NCI-H82 (cell line): Measurements from ENCODE around the gene FFAR1.

ENCODE experiments used
- DNase-seq: peaks from one replicate; lab custom pipeline; 2025; lab: John Stamatoyannopoulos, UW

FFAR1 gene

GRCh38 chr19:35347171-35347929 lies at the start of gene FFAR1:
FFAR1 (plus strand) TSS chr19:35347902; CDS start chr19:35351552, 3,650 bp downstream.
- DNase-seq = no peak

DNA sequence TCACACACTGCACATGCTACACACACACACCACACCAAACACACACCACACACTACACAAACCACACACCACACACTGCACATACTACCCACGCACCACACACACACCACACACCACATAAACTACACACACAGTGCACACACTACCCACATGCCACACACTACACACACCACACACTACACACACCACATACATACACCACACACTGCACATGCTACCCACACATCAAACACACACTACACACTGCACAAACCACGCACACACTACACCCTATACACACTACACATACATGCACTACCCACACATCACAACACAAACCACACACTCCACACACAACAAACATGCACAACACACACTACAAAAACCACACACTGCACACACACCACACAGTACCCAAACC lies 49.8 kb upstream of the FFAR1 start:
- DNase-seq = no peak

GRCh38 chr19:35298561-35298972 lies 49.1 kb upstream of the FFAR1 start:
- DNase-seq = no peak

- DNase-seq = peak; percentile 43
These were observed 48.0 kb upstream of the FFAR1 start for GRCh38 chr19:35299523-35300338.

- DNase-seq = no peak
These were observed 47.4 kb upstream of the FFAR1 start for GRCh38 chr19:35300339-35300649.

GRCh38 chr19:35301961-35302360 lies 45.7 kb upstream of the FFAR1 start:
- no peak for DNase-seq

DNA sequence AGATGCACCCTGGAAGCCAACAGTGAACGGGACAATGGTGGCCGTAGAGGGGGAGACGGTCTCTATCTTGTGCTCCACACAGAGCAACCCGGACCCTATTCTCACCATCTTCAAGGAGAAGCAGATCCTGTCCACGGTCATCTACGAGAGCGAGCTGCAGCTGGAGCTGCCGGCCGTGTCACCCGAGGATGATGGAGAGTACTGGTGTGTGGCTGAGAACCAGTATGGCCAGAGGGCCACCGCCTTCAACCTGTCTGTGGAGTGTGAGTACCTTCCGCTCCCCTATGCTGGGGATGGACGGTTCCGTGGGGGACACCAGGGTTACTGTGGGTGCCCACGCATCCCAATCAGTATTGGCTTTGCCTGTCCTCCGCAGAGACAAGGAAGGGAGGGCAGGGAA lies 45.3 kb upstream of the FFAR1 start:
- DNase-seq = no peak

DNA sequence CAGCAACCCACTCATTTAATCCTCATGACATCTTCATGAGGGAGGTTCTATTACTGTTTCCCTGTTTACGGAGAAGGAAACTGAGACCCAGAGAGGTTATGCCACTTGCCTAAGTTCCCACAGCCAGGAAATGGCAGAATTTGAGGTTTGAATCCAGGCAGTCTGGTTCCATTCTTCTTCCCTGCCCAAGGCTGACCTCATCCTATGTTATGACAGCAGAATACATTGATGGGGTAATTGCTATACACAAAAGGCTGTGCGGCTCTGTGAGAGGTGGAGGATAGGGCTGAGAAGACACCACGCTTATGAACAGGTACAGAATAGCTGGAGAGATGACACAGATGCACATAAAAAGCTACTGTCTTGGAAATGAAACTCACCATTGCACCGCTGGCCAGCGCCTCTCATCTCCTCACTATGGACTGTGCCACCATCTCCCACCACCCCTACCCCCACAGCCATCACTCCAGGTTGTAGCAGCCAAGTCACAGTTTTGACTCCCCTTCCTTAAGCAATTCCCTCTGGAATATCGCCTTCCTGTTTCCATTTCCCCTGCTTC lies 44.3 kb upstream of the FFAR1 start:
- no peak for DNase-seq

- DNase-seq = no peak
These were observed 43.7 kb upstream of the FFAR1 start for GRCh38 chr19:35304036-35304435.

GRCh38 chr19:35305181-35305580 lies 42.5 kb upstream of the FFAR1 start:
- DNase-seq = no peak

DNA sequence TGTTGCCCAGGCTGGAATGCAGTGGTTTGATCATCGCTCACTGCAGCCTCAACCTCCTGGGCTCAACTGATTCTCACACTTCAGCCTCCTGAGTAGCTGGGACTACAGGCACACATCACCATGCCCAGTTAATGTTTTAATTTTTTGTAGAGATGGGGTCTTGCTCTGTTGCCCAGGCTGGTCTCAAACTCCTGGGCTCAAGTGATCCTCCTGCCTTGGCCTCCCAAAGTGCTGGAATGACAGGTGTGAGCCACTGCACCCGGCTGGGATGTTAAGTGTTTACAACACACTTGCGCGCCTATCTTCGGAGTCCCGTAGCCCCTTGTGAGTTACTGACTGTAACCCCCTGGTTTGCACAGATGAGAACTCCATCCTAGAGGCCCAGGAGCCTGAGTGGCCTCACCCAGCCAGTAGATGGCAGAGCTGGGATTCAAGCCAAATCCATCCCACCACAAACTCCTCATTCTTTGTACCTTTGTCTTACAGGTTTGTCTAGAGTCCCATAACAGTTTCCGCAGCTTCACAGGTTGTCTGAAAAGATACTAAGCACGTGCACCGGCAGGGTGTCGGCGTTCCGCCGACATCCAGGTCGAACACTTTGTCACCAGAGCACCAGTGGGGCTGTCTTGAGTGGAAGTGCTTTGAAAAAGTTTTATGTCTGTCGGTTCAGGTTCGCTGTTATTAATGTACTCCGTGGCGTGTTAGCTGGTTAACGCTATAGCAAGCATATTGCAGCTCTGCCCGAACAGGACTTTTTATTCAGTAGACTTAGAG lies 41.0 kb upstream of the FFAR1 start:
- peak; percentile 47 for DNase-seq

DNA sequence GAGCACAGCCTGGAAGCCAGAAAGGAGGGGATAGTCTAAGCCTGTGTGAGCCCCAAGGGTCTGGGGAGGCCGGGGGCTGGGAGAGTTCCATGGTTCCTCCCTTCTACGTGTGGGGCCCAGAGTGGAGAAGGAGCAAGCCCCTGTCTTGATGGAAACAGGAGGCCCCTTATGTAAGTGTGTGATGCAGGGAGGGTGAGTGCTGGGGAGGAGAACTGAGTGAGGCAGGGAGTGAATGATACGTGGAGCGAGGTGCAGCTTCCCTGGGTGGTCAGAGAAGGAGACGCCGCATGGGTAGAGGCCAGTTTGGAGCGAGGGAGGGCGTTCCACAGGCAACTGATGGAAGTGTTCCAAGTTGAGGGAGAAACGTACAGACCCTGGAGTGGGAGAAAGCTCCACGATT lies 39.8 kb upstream of the FFAR1 start:
- DNase-seq = no peak

DNA sequence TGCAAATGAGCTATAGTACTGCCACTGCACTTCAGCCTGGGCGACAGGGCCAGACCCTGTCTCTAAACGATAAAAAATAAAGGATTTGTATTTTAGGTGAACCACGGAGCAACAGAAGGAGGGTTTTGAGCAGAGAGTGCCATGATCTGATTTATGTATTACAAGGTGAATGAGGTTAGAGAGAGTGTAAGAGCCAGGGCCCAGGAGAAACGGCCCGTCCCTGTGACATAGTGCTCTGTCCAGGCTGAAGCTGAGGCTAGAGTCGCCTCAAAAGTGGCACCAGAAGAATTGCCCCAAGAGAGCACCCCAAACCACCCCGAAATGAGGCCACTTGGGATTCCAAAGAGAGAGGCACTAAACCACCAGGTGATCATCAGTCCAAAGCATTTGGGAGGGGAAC lies 38.8 kb upstream of the FFAR1 start:
- DNase-seq = no peak

DNA sequence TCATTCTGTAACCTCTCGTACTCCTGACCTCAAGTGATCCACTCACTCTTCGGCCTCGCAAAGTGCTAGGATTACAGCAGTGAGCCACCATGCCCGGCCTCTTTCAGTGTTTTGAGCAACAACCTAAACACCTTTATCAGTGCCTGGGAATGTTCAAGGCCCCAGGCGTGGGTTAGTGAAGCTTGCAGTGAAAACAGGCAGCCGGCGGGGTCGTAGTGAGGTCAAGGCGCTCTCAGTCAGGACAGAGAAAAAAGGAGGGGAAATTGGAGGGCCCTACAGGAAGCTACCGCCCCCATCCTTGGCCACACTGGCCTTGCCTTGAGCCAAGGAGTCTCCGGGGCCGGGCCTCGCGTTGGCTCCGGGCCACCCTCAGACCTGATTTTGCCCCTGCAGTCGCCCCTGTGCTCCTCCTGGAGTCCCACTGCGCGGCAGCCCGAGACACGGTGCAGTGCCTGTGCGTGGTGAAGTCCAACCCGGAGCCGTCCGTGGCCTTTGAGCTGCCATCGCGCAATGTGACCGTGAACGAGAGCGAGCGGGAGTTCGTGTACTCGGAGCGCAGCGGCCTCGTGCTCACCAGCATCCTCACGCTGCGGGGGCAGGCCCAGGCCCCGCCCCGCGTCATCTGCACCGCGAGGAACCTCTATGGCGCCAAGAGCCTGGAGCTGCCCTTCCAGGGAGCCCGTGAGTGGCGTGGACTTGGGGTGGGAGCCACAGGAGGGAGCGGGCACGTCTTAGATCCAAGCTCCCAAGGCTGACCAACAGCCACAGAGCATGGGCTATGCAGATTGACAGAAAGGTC lies 38.0 kb upstream of the FFAR1 start:
- no peak for DNase-seq

DNA sequence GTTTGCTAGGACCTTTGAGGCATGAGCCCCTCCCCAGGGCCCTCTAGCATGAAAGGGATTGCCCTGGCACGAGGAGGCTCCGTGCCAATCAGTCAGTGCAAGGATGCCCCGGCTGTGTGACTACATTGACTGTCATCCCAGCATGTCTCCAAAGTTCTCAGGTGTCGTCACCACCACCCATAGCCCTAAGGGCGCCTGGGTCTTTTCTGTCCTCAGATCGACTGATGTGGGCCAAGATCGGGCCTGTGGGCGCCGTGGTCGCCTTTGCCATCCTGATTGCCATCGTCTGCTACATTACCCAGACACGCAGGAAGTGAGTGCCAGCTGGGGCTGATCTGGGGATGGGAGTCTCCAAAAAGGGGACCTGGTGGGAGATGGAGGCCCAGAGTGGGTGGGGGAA lies 37.4 kb upstream of the FFAR1 start:
- DNase-seq = no peak

- DNase-seq = no peak
These were observed 36.8 kb upstream of the FFAR1 start for GRCh38 chr19:35310811-35311465.

- DNase-seq = no peak
These were observed 35.6 kb upstream of the FFAR1 start for GRCh38 chr19:35311901-35312665.

- DNase-seq = no peak
These were observed 34.1 kb upstream of the FFAR1 start for GRCh38 chr19:35313587-35313986.

DNA sequence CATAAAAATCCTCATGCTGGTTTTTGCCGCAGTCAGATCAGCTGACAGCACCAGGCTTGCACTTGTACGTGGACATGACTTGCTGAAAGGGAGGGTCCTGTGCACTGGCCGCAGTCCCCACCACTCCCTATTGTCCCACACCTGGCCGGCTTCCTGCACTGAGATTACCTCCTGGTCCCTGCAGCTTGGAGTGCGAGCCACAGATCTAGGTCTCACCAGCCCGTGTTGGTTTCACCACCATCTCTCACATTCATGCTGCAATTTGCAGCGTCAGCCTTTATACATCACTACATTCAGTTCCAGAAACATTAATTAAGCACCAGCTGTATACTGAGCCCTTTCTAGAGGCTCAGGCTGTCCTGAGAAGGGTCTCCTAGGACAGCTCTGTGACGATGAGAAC lies 33.7 kb upstream of the FFAR1 start:
- DNase-seq = no peak

DNA sequence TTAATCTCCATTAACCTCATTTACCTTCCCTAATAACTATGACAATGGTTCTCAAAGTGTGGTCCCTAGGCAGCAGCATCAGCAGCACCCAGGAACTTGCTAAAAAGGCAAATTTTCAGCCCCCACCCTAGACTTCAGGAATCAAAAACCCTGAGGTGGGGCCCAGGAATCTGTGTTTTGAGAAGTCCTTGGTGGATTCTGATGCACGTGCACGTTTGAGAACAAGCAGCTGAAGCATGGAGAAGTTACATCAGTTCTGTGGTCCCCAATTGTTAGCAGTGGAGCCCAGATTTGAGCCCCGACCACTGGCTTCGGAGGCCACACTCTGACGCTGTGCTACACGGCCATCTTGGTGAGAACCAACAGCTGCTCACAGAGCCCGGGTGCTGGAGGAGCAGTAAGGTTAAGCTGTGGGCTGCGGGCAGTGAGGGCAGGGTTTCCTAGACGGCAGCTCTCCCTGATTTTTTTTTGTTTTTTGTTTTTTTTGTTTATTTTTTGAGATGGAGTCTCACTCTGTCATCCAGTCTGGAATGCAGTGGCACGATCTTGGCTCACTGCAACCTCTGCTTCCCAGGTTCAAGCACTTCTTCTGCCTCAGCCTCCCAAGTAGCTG lies 32.7 kb upstream of the FFAR1 start:
- DNase-seq = no peak
